GM23338 (cell line): ENCODE data around the gene IL11RA. TPM values are rescaled to one million over a fixed set of nuclear protein-coding genes. Genes with fewer than 3 reads are reported as not detected.

Source experiments
- ATAC-seq: fragments of 200-7000 bp; cut with Tn5 transposase; 3 replicates; pipeline ENCODE4 v1.9.1; 2020
- DNase-seq: peaks from one replicate; pipeline ENCODE4 v3.0.0-alpha.2; 2015; ENCODE audit warnings: low spot score
- H2AFZ ChIP-seq: fragments of 200-600 bp; sonication (generic); 2 replicates; pipeline ENCODE4 v1.8.0; 2016; ENCODE audit warnings: antibody characterized with exemption, mild to moderate bottlenecking, moderate library complexity
- H3F3A ChIP-seq: fragments of 200-600 bp; sonication (generic); replicated peaks from 2 replicates; pipeline ENCODE4 v1.8.0; 2017; ENCODE audit warnings: antibody characterized with exemption, mixed run types, low read depth
- H3K27ac ChIP-seq: fragments of 200-600 bp; sonication (generic); 2 replicates; pipeline ENCODE4 v1.6.1; 2016; ENCODE audit warnings: low read depth
- H3K27me3 ChIP-seq: fragments of 200-600 bp; sonication (generic); 2 replicates; pipeline ENCODE4 v1.8.0; 2016; ENCODE audit warnings: mild to moderate bottlenecking, mixed run types, moderate library complexity; ENCODE audit not compliant: insufficient read depth
- H3K36me3 ChIP-seq: fragments of 200-600 bp; sonication (generic); 2 replicates; pipeline ENCODE4 v1.8.0; 2016; ENCODE audit warnings: mild to moderate bottlenecking; ENCODE audit not compliant: insufficient read depth
- H3K4me1 ChIP-seq: fragments of 200-600 bp; sonication (generic); 2 replicates; pipeline ENCODE4 v1.8.0; 2016; ENCODE audit warnings: mild to moderate bottlenecking, moderate library complexity; ENCODE audit not compliant: insufficient read depth
- H3K4me2 ChIP-seq: fragments of 200-600 bp; sonication (generic); 2 replicates; pipeline ENCODE4 v1.7.1; 2017; ENCODE audit warnings: mixed run types
- H3K4me3 ChIP-seq: fragments of 200-600 bp; sonication (generic); 2 replicates; pipeline ENCODE4 v1.6.1; 2016; ENCODE audit warnings: mixed run types
- H3K79me2 ChIP-seq: fragments of 200-600 bp; sonication (generic); replicated peaks from 2 replicates; pipeline ENCODE4 v1.8.0; 2017; ENCODE audit warnings: mild to moderate bottlenecking; ENCODE audit not compliant: insufficient read depth
- H3K9me2 ChIP-seq: fragments of 200-600 bp; sonication (generic); 2 replicates; pipeline ENCODE4 v1.8.0; 2017; ENCODE audit not compliant: insufficient read depth
- H4K20me1 ChIP-seq: fragments of 200-600 bp; sonication (generic); replicated peaks from 2 replicates; pipeline ENCODE4 v1.8.0; 2017; ENCODE audit warnings: mild to moderate bottlenecking; ENCODE audit not compliant: insufficient read depth
- H3K27ac Mint-ChIP-seq: 2 replicates; pipeline ENCODE4 v1.8.0; 2020; ENCODE audit warnings: inconsistent platforms, mild to moderate bottlenecking, moderate library complexity, mixed read lengths
- H3K27me3 Mint-ChIP-seq: 3 replicates; pipeline ENCODE4 v1.8.0; 2022; ENCODE audit warnings: low read depth, mild to moderate bottlenecking, moderate library complexity, mixed read lengths, inconsistent platforms; ENCODE audit not compliant: insufficient read depth, poor library complexity
- H3K36me3 Mint-ChIP-seq: 3 replicates; pipeline ENCODE4 v1.8.0; 2021; ENCODE audit warnings: low read depth, mild to moderate bottlenecking, inconsistent platforms, moderate library complexity, mixed read lengths
- H3K4me1 Mint-ChIP-seq: 3 replicates; pipeline ENCODE4 v1.8.0; 2020; ENCODE audit warnings: mild to moderate bottlenecking, inconsistent platforms, mixed read lengths
- H3K4me3 Mint-ChIP-seq: 3 replicates; pipeline ENCODE4 v1.8.0; 2021; ENCODE audit warnings: moderate library complexity, mild to moderate bottlenecking, inconsistent platforms, mixed read lengths
- H3K9me3 Mint-ChIP-seq: 3 replicates; pipeline ENCODE4 v1.8.0; 2020; ENCODE audit warnings: moderate library complexity, mild to moderate bottlenecking, inconsistent platforms, mixed read lengths
- CREB1 ChIP-seq: fragments of 250-450 bp; sonication (Bioruptor Pico); IDR thresholded peaks from 2 replicates; pipeline ENCODE4 v1.5.0; 2020; ENCODE audit warnings: low read depth, mild to moderate bottlenecking, moderate library complexity
- CTCF ChIP-seq, 2 experiments: fragments of 200-600 bp in 1 of 2; sonication (generic) in 1 of 2; conservative IDR thresholded peaks; 2 replicates each; pipeline versions ENCODE4 v1.5.1 to v1.6.1; 2016 to 2017; ENCODE audit warnings: antibody characterized with exemption in 2 of 2, low read depth in 2 of 2, mild to moderate bottlenecking in 2 of 2, moderate library complexity in 1 of 2
- EZH2 ChIP-seq: fragments of 200-600 bp; sonication (generic); IDR thresholded peaks from one replicate; pipeline ENCODE4 v1.8.0; 2017; ENCODE audit warnings: antibody characterized with exemption, mild to moderate bottlenecking, low read depth; ENCODE audit not compliant: unreplicated experiment
- EZH2phosphoT487 ChIP-seq: fragments of 200-600 bp; sonication (generic); IDR thresholded peaks from one replicate; pipeline ENCODE4 v1.8.1; 2018; ENCODE audit warnings: antibody characterized with exemption; ENCODE audit not compliant: unreplicated experiment
- NANOG ChIP-seq: IDR thresholded peaks from 2 replicates; pipeline ENCODE4 v1.6.1; 2016; ENCODE audit warnings: antibody characterized with exemption, borderline replicate concordance
- POLR2AphosphoS5 ChIP-seq: IDR thresholded peaks from 2 replicates; pipeline ENCODE4 v1.6.1; 2016; ENCODE audit warnings: antibody characterized with exemption, low read depth
- STAT1 ChIP-seq: IDR thresholded peaks from one replicate; pipeline ENCODE4 v1.6.1; 2016; ENCODE audit warnings: antibody characterized with exemption; ENCODE audit not compliant: unreplicated experiment
- polyA plus RNA-seq: library from polyadenylated mRNA; unstranded; fragments of >200 nt; fragmentation: Nextera tagmentation; extraction: Ambion mirVana; gene quantifications from 2 replicates; pipeline ENCODE4 v1.2.1, GENCODE V29; 2016
- total RNA-seq: library from RNA; depleted of rRNA; stranded (reverse); fragments of >200 nt; shearing (Covaris generic); gene quantifications from 2 replicates; pipeline ENCODE4 v1.2.3, GENCODE V29; 2014

IL11RA gene
- total and polyA plus RNA-seq, 2 experiments from 2014 or later = 3.1 to 5.8 TPM

GRCh38 chr9:34701023-34701768 lies 49.2 kb downstream of the IL11RA start:
- Histone ChIP-seq H3K4me2 (peak overlapping the region; percentile 93), H3K4me3 (peak overlapping the region; percentile 77), H3K4me1 (peaks cover 4% of the 10 kb centered on the region; the same call in 1 of the 2 replicates), H3K27me3 (peaks cover 35% of the 10 kb centered on the region), H3K27ac (no peak overlapping the region), H3K36me3 (no peaks in the 10 kb centered on the region), H3F3A (no peaks in the 10 kb centered on the region), H2AFZ (peak overlapping the region; percentile 99), H3K9me2 (no peaks in the 10 kb centered on the region), H4K20me1 (no peaks in the 10 kb centered on the region; the same call in 1 of the 2 replicates), H3K79me2 (no peaks in the 10 kb centered on the region)
- DNase-seq (peak; percentile 88), ATAC-seq (peak; percentile 95)
- no peak overlapping the region for H3K27ac Mint-ChIP-seq
- no peaks in the 10 kb centered on the region; the same call in 2 of the 3 replicates for H3K36me3 Mint-ChIP-seq
- H3K4me3 Mint-ChIP-seq = peak overlapping the region; percentile 74
- peaks cover 27% of the 10 kb centered on the region for H3K27me3 Mint-ChIP-seq
- peaks cover 6% of the 10 kb centered on the region; the same call in 2 of the 3 replicates for H3K9me3 Mint-ChIP-seq
- peaks cover 5% of the 10 kb centered on the region; the same call in 2 of the 3 replicates for H3K4me1 Mint-ChIP-seq
- TF ChIP-seq EZH2phosphoT487 (no peak), EZH2 (no peak), STAT1 (no peak), CTCF (conservative IDR thresholded peaks at IDR 0.05; ENCODE audit: low read depth in 2 of 2) (peak; percentile 76 to 97), POLR2AphosphoS5 (no peak; the same call in 1 of the 2 replicates), CREB1 (CRISPR knock-in tag) (0 out of 2 replicates have a peak, but pooled peaks have one; percentile 30)

GRCh38 chr9:34701769-34702736 lies 50.1 kb downstream of the IL11RA start:
- H3F3A ChIP-seq = no peaks in the 10 kb centered on the region
- peaks cover 6% of the 10 kb centered on the region; the same call in 2 of the 3 replicates for H3K9me3 Mint-ChIP-seq
- TF ChIP-seq CTCF (conservative IDR thresholded peaks at IDR 0.05; ENCODE audit: low read depth in 2 of 2) (peak; percentile 96), NANOG (no peak)
- no peak overlapping the region for H3K27ac ChIP-seq
- ATAC-seq = peak; percentile 81
- peak overlapping the region; percentile 77 for H3K4me3 ChIP-seq
- H3K27me3 ChIP-seq = peaks cover 35% of the 10 kb centered on the region
- no peaks in the 10 kb centered on the region for H3K79me2 ChIP-seq
- no peaks in the 10 kb centered on the region; the same call in 1 of the 2 replicates for H4K20me1 ChIP-seq
- peaks cover 5% of the 10 kb centered on the region; the same call in 2 of the 3 replicates for H3K4me1 Mint-ChIP-seq
- peak overlapping the region; percentile 93 for H3K4me2 ChIP-seq
- H3K36me3 Mint-ChIP-seq = no peaks in the 10 kb centered on the region; the same call in 2 of the 3 replicates
- no peaks in the 10 kb centered on the region for H3K9me2 ChIP-seq
- H2AFZ ChIP-seq = peak overlapping the region; percentile 99
- H3K27me3 Mint-ChIP-seq = peaks cover 27% of the 10 kb centered on the region
- H3K36me3 ChIP-seq = no peaks in the 10 kb centered on the region
- peak overlapping the region; percentile 65 for H3K4me3 Mint-ChIP-seq
- peak; percentile 81 for DNase-seq
- no peak overlapping the region for H3K27ac Mint-ChIP-seq
- peaks cover 4% of the 10 kb centered on the region; the same call in 1 of the 2 replicates for H3K4me1 ChIP-seq
